Smooth muscle cell (in vitro differentiated cells): ENCODE measurements around the gene TMUB2. TPM values are rescaled to one million over a fixed set of nuclear protein-coding genes. Genes with fewer than 3 reads are reported as not detected.
"Not testable (repeated sequence)": the region's sequence is repeated elsewhere in the genome, so short reads cannot be mapped to it uniquely, and the experiment has no call there.

ENCODE experiments used
- DNase-seq: peaks from one replicate; lab custom pipeline; 2025; ENCODE audit not compliant: unreplicated experiment; lab: John Stamatoyannopoulos, UW
- H2AFZ ChIP-seq: fragments of 200-600 bp; sonication (generic); 2 replicates; pipeline ENCODE4 v1.6.0; 2016; ENCODE audit warnings: antibody characterized with exemption, low read depth, mild to moderate bottlenecking
- H3F3A ChIP-seq: fragments of 200-600 bp; sonication (generic); 2 replicates; pipeline ENCODE4 v1.6.0; 2017; ENCODE audit warnings: antibody characterized with exemption, low read depth
- H3K27ac ChIP-seq: fragments of 200-600 bp; sonication (generic); 2 replicates; pipeline ENCODE4 v1.5.1; 2016; ENCODE audit warnings: low read depth, mild to moderate bottlenecking
- H3K27me3 ChIP-seq: fragments of 200-600 bp; sonication (generic); 2 replicates; pipeline ENCODE4 v1.6.1; 2016; ENCODE audit warnings: low read depth, mild to moderate bottlenecking
- H3K36me3 ChIP-seq: fragments of 200-600 bp; sonication (generic); 2 replicates; pipeline ENCODE4 v1.5.1; 2016; ENCODE audit warnings: low read depth
- H3K4me1 ChIP-seq: fragments of 200-600 bp; sonication (generic); 2 replicates; pipeline ENCODE4 v1.5.1; 2016; ENCODE audit warnings: low read depth
- H3K4me2 ChIP-seq: fragments of 200-600 bp; sonication (generic); 2 replicates; pipeline ENCODE4 v1.6.0; 2016; ENCODE audit warnings: mild to moderate bottlenecking
- H3K4me3 ChIP-seq: fragments of 200-600 bp; sonication (generic); 2 replicates; pipeline ENCODE4 v1.5.1; 2016; ENCODE audit warnings: mild to moderate bottlenecking
- H3K79me2 ChIP-seq: fragments of 200-600 bp; sonication (generic); 2 replicates; pipeline ENCODE4 v1.6.0; 2016; ENCODE audit warnings: low read depth, mild to moderate bottlenecking
- H3K9ac ChIP-seq: fragments of 200-600 bp; sonication (generic); 2 replicates; pipeline ENCODE4 v1.6.0; 2016; ENCODE audit warnings: low read depth
- H3K9me3 ChIP-seq: fragments of 200-600 bp; sonication (generic); replicated peaks from 2 replicates; pipeline ENCODE4 v1.5.1; 2016; ENCODE audit warnings: low read depth
- H4K20me1 ChIP-seq: fragments of 200-600 bp; sonication (generic); 2 replicates; pipeline ENCODE4 v1.6.0; 2016; ENCODE audit warnings: low read depth
- CTCF ChIP-seq: fragments of 200-600 bp; sonication (generic); IDR thresholded peaks from 2 replicates; pipeline ENCODE4 v1.5.1; 2017; ENCODE audit warnings: borderline replicate concordance, mild to moderate bottlenecking, antibody characterized with exemption; ENCODE audit not compliant: insufficient read depth, poor library complexity, severe bottlenecking
- WGBS: methylation state at CpG from one replicate; pipeline ENCODE4 v1.1.7; 2016; ENCODE audit warnings: low lambda C conversion rate; 5-methylcytosine and 5-hydroxymethylcytosine counted together
- polyA plus RNA-seq: library from polyadenylated mRNA; unstranded; fragments of >200 nt; fragmentation: Nextera tagmentation; extraction: Ambion mirVana; gene quantifications from 2 replicates; pipeline ENCODE4 v1.2.1, GENCODE V29; 2016
- total RNA-seq: library from RNA; depleted of rRNA; stranded (reverse); fragments of >200 nt; gene quantifications from 2 replicates; pipeline ENCODE4 v1.2.3, GENCODE V29; 2014

The TMUB2 gene
- total RNA-seq (26.4 and 28.5 TPM in 2 replicates), polyA plus RNA-seq (35.8 and 39.2 TPM in 2 replicates)

GRCh38 chr17:44186307-44187130, at the start of gene TMUB2:
TMUB2 (plus strand) TSS chr17:44186972; CDS start chr17:44187709, 737 bp downstream.
- Histone ChIP-seq H3K27me3 (no peaks in the 10 kb centered on the region), H3K4me2 (peak within 1 kb of the TSS; percentile 95), H3K9me3 (no peaks in the 10 kb centered on the region), H4K20me1 (peaks cover 7% of the 10 kb centered on the region), H3K79me2 (peaks cover 35% of the 10 kb centered on the region), H3K9ac (peak within 1 kb of the TSS; percentile 96), H2AFZ (peak within 1 kb of the TSS; percentile 76), H3K27ac (peak within 1 kb of the TSS; percentile 89), H3K4me1 (peaks cover 17% of the 10 kb centered on the region), H3F3A (peaks cover 5% of the 10 kb centered on the region), H3K4me3 (peak within 1 kb of the TSS; percentile 80), H3K36me3 (no peaks in the 10 kb centered on the region)
- DNase-seq = peak; percentile 92
- no peak for TF ChIP-seq CTCF
- WGBS = 1% methylated on average over 47 of the region's 50 CpGs

DNA sequence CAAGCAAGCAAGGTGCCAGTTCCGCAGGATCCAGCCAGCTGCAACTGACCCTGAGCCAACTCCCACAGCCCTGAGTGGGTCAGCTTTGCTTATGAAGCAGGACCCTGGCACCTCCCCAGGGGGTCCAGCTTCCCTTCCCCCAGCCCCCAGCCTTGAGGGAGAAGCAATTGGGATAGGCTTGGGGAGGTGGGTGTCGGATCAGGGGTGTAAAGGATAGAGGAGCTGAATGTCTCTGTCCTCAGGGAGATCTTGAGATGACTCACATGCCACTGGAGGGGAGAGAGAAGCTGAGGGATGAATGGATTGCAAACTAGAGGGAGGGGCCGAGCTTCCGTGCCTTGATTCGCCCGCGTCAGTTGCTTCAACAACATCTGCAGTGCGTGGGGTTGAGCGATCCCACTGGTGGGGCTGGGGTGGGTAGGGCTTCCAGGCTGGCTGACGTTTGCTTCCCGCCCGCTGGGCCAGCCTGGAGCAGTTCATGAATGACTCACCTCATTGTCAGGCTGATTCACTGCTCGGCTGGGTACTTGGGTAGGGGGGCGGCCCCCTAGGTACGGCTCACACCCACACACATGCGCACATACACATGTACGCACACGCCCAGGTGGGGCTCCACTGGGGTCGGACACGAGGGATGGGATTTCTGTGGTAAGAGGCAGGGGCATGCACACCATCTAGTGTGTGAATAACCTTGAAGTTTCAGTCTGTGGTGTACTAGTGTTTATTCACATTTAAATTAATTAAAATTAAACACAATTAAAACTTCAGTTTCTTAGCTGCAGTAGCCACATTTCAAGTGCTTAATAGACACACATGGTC, 48.7 kb upstream of the TMUB2 start:
- no peak for TF ChIP-seq CTCF
- H3K4me2 ChIP-seq = peak overlapping the region; percentile 83
- H3K9me3 ChIP-seq = no peaks in the 10 kb centered on the region
- H2AFZ ChIP-seq = peak overlapping the region; percentile 68
- DNase-seq = peak; percentile 86
- WGBS = 5% methylated on average over 20 of the region's 20 CpGs
- H3K36me3 ChIP-seq = no peaks in the 10 kb centered on the region
- no peaks in the 10 kb centered on the region for H3K27me3 ChIP-seq
- peak overlapping the region; percentile 96 for H3K27ac ChIP-seq
- no peaks in the 10 kb centered on the region for H4K20me1 ChIP-seq
- H3K4me1 ChIP-seq = peaks cover 9% of the 10 kb centered on the region
- H3K4me3 ChIP-seq = peak overlapping the region; percentile 39
- H3K79me2 ChIP-seq = no peaks in the 10 kb centered on the region
- no peaks in the 10 kb centered on the region for H3F3A ChIP-seq
- peak overlapping the region; percentile 69 for H3K9ac ChIP-seq

GRCh38 chr17:44143921-44144320, 42.9 kb upstream of the TMUB2 start:
- H4K20me1 ChIP-seq, H3K9me3 ChIP-seq, H2AFZ ChIP-seq, H3K4me2 ChIP-seq, H3K27ac ChIP-seq, H3F3A ChIP-seq, DNase-seq, H3K9ac ChIP-seq, H3K36me3 ChIP-seq, H3K4me1 ChIP-seq, H3K4me3 ChIP-seq, H3K79me2 ChIP-seq, H3K27me3 ChIP-seq: not testable (repeated sequence)
- over 99% methylated on average over 8 of the region's 8 CpGs for WGBS
